PFSK-1 (cell line): ENCODE data around the gene RPIA.

Experiments used
- POLR2AphosphoS5 ChIP-seq: IDR thresholded peaks from 2 replicates; pipeline ENCODE4 v1.6.1; 2012; ENCODE audit warnings: low read depth, mild to moderate bottlenecking, control low read depth, low read length, moderate library complexity
- SIN3A ChIP-seq: IDR thresholded peaks from 2 replicates; pipeline ENCODE4 v1.6.1; 2012; ENCODE audit warnings: mild to moderate bottlenecking, low read length, moderate library complexity, borderline replicate concordance; ENCODE audit not compliant: insufficient read depth

DNA sequence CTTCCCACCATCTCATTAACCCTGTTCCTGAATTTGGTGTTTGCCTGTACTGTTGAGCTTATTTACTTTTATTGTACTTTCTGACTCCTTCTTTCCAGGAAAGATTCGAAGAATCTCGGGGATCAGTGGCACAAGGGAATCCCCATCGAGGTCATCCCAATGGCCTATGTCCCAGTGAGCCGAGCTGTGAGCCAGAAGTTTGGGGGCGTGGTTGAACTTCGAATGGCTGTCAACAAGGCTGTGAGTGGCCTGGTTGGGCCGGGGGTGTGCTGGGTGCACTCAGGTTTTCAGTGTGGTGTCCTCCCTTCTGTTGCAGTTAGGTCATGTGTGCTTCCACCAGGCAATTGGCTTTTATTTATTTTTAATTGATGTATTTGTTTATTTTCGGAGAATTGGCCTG is 45.0 kb downstream of the RPIA start:
- no peak for TF ChIP-seq POLR2AphosphoS5
- TF ChIP-seq SIN3A: no peak
